NCI-H82 treated with DMSO at 0.1 percent for 48 hours (cell line): ENCODE results near the gene KIAA0513.

ENCODE experiments used
- DNase-seq: peaks from one replicate; lab custom pipeline; 2025; ENCODE audit not compliant: unreplicated experiment; lab: John Stamatoyannopoulos, UW

The KIAA0513 gene

DNA sequence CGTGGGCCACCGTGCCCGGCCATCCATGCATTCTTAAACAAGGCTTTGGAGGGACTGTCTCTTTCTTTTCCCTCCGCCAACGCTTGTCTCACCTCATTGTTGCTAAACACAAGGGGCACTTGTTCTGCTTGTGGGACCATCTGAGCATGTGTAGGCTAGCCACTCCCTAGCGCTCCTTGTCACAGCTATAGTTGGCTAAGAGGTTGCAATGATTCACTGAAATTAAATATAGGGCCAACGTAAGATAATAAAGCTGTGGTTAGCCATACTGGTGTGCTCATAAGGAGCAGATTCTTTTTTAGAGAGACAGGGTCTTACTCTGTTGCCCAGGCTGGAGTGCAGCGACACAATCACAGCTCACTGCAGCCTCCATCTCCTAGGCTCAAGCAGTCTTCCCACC, 41.2 kb downstream of the KIAA0513 start:
- no peak for DNase-seq

DNA sequence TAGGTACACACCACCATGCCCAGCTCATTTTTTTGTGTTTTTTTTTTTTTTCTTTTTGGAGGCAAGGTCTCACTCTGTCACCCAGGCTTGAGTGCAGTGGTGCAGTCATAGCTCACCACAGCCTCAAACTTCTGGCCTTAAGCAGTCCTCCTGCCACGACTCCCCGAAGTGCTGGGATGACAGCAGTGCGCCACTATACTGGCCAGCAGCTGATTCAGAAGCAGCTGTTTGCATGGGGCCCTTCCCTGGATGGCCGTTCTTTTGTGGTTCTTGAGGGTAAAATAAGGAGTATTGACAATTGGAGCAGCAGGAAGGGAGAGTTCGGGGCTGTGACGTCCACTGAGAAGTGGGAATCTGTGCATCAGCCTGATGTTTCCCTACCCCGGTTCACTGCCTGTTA, 41.6 kb downstream of the KIAA0513 start:
- DNase-seq, result no peak

DNA sequence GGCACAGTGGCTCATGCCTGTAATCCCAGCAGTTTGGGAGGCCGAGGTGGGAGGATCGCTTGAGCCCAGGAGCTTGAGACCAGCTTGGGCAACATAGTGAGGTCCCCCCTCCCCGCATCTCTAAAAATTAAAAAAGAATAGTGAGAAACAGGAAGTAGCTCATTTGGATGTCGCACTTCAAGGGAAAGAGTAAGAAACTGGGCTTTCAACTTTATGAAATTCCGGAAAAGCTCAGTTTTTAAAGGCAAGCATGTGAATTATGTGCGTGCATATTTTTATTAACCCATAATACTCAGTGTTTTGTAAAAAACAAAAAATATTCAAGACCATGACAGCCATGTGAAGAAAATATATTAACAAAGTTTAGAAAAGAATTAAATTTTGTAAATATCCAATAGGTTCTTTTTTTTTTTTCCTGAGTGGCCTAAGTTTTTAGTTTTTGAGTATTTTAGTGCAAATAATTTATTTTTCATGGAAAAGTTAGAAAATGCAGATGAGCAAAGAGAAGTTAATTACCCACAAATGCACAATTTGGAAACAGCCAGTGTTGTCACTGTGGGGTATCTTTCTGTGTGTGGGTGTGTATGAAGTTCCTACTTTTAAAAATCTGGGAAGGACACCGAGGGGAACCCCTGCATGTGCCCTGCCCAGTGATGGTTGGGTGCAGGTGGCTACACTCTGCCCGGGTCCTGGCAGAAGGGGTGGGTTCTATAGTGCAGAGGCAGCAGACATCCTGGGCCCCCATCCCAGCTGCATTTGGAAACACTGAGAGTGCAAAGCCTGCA, 44.7 kb downstream of the KIAA0513 start:
- DNase-seq, result no peak

DNA sequence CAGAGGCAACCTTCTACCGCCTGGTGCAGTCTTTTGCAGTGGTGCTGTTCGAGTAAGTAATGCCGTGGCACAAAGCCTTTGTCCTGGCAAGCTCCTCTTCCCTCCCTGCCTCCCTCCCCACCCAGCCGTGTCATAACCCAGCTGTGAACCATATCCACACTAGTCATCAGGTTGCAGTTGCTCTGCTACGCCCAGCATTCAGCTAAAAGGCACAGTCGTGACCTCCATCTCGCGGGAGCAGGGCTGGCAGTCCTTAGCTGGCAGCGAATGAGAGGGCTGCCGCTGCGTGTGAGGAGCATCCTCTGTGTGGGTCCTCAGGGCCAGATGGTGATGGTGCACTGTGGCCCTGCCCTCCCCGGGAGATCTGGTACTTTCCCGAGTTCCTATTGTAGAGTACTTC, 45.4 kb downstream of the KIAA0513 start:
- no peak for DNase-seq

DNA sequence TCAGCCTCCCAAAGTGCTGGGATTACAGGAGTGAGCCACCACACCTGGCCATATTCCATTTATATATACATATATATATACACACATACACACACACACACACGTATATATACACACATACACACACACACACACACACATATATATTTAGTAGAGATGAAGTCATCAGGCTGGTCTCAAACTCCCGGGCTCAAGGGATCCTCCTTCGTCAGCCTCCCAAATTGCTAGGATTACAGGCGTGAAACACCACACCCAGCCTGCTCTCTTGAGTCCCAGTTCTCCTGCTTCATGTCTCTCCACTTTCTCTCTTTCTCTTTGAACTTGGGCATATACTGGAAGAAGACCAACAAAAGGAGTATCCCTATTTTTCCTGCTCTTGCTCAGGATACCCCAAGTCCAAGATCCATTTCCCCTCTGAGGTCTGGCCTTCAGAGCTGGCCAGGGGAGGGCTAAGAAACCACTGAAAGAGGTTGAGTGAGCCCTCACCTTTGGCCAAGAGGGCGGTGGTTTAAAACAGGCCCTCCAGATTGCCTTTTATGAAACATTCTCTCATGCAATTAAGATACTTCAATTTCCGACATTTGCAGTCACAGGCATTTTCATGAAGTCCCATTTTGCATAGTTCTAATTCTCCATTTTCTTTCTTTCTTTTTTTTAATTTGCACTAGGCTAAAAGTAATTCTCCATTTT, 46.8 kb downstream of the KIAA0513 start:
- no peak for DNase-seq

DNA sequence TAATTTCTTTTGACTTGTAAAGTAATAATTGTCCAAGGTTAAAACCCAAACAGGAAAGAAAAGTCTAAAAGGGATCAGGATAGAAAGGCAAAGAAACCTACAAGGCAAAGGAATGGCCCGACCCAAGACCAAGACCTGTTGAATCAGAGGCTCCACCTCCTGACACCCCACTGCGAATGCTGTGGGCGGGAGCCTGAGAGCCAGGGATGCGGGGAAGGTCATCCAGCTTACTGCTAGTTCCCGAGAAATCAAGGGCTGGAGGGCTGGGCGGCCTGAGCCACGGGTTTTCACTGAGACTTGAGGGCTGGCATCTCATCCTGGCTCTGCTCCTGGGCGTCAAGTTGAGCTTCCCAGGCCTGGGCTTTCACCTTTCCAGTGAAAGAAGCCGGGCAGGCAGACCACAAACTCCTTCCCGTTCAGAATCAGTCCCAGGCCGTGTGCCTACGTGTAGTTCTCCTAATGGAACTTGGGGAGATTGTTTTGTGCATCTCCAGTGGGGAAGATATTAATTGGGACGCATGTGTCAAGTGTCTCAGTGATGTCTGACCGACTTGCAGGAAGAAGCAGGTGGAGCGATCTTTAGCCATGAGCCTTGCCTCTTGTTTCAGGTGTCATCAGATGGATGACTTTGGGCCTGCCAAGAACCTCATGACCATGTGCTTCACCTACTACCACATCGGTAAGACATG, 47.8 kb downstream of the KIAA0513 start:
- DNase-seq, result no peak

DNA sequence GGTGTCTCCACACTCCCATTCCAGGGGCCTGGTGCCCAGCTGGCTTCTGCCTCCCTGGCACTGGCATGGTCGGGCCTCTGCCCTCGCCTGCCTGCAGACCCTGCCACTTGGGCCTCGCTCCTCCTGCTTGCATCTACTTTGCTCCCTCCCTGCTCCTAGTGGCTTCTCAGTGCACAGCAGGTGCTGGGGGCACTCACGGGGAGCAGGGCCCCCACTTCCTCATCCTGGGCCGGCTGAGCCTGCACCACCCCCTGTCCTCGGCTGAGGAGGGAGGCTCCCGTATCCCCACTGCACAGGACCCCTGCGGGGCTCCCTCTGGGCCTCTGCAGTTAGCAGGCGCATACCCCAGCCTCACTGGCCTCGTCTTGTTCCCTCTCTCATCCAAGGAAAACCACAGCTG, 49.4 kb downstream of the KIAA0513 start:
- DNase-seq, result no peak

DNA sequence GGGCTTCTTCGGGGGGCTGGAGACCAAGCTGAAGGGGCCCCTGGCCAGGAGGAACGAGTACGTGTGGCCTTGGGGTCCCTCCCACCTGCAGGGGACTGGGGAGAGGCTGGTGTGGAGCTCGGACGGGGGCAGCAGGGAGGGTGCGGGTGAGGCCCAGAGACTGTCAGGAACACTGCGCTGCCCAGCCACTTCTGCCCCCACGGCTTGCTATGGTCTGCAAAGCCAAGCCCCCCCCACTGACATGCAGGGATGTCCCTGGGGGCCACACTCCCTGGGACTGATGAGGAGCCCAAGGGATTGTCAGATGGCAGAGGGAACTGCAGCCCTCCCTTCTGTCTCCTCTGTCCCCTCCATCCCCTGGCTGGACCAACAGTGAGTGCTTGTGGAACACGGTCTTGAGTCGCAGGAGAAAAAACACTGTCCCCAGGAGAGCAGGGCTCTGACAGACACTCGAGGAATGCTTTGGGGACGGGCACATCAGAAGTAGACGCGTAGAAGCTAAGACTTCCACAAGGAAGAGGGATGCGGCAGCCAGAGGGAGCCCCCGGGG, 50.1 kb downstream of the KIAA0513 start:
- no peak for DNase-seq

DNA sequence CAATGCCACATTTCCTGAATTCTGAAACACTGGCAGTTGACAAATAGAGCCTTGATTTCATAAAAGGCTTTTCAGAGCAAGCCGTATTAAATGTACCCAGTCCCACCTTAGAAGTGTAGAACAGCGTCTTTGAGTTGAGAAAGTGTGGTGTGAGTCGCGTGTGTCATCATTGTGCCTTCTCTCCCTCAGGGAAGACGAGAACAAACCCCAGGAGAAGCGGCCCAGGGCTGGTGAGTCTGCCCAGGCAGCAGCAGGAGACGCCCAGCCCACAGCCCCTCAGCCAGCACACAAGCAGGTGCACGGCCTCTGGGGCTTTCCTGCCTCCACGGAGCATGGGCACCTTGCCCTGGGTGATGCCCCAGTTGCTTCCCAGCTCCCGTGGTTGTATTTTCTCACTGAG, 50.6 kb downstream of the KIAA0513 start:
- DNase-seq, result no peak

DNA sequence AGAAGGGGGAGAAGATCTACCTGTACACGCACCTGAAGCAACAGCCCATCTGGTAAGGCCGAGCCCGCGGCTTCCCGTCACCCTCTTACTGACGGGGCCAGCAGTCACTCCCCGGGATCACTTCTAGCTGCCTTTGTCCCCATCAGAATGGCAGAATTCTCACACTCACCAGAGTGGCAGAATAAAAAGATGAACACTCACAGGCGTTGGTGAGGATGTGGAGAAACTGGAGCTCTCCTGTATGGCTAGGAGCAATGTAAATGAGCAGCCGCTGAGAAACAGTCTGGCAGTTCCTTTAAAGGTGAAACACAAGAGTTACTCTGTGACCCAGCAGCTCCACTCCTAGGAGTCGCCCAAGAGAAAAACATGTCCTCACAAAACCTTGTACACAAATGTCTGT, 51.4 kb downstream of the KIAA0513 start:
- no peak for DNase-seq

DNA sequence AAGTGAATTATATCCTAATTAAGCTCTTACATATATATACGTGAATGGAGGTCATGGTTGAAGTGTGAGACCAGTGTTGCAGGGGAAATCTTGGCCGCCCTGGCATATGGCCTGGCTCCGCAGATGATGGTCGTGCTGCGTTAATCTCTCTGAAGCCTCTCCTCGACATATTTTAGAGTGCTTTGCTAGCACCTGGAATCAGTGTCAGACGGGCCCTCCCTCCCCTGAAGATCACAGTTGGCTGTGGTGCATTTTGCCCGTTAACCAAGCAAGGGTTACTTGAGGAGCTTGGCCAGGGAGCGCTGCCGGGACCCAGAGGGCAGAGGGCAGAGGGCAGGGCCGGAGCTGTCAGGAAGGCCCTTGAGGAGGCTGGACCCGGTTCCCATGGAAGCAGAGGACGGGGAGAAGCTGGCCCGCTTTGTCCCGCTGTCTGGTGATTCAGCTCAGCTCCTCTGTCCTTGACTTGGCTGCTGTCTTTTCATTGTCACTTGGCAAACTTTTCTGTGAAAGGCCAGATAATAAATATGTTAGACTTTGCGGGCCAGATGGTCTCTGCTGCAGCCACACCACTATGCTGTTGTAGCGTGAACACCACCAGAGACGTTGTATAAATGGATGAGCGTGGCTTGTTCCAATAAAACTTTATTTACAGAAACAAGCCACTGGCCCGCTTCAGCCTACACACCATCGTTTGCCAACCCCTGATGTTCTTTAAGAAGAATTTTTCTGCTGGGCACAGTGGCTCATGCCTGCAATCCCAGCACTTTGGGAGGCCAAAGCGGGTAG, 52.4 kb downstream of the KIAA0513 start:
- DNase-seq, result peak; percentile 55

DNA sequence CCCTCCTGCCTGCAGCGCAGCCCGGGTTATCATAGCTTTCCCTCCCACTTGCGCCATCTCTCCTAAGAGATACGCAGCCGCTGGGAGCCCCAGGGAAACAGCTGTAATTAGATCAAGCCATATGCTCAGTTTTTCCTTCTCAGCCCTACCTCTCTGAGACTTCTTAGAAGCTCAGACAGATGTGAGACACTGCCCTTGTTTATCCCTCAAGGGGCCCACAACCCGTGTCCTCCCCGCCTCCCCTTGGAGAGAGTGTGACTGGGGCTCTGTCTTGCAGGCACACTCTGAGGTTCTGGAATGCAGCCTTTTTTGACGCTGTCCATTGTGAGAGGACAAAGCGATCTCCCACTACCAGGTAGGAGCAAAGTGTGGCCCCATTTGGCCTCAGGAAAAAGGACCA, 53.4 kb downstream of the KIAA0513 start:
- DNase-seq, result peak; percentile 90

DNA sequence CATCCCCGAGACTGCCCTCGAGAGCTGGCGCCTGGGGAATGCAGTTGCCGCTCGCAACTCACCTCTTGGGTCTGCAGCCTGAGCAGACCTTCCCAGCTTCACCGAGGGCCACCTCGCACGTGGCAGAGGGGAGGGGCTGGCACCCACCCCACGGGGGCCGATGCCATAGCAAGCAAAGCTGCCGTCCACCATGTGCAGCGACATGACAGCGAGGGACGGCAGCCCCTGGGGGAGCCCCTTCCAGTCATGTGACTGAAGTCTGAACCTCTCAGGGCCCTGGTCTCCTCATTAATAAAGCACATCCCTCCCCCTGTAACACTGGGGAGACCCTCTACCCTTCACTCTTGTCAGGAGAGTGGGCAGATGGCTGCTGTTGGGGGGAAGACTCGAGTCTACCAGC, 54.2 kb downstream of the KIAA0513 start:
- no peak for DNase-seq

DNA sequence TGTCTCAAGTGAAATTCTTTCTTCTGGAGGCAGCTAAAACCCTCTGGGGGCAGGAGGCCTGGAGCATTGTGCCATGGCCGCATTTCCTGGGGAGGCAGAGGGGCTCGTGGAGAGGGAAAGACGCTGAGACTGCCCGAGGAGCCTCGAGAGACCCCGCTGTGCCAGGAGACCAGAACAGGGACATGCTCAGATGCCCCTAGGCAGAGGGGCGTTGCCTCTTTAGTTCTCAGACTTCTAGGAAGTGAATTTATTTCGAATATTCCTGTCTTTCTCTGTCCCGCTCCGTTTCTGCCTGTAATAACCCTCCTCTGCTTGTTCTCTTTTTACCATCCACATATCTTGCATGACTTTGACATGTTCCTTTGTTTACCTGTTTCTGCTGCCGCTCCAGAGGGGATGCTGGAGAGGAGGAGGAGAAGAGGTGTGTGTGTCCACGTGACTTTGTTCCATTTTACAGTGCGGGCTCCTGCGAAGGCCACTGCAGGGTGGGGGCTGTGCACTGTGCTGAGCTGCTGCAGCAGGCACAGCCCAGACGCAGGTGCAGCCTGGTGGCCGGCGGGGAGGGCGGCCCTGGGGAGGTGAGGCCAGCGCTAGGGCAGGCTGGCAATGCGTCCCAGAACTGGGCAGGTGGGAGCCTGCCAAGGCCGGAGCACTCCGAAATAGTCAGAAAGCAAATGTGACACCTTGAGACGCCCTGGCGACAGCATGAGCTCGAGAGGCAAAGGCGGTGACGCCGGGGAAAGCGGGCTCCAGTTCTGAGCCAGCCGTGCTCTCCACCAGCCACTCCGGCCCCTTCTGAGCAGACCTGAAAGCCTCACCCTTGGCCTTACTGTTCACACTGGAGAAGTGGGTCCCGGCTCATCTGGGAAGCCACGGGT, 54.8 kb downstream of the KIAA0513 start:
- DNase-seq, result no peak

DNA sequence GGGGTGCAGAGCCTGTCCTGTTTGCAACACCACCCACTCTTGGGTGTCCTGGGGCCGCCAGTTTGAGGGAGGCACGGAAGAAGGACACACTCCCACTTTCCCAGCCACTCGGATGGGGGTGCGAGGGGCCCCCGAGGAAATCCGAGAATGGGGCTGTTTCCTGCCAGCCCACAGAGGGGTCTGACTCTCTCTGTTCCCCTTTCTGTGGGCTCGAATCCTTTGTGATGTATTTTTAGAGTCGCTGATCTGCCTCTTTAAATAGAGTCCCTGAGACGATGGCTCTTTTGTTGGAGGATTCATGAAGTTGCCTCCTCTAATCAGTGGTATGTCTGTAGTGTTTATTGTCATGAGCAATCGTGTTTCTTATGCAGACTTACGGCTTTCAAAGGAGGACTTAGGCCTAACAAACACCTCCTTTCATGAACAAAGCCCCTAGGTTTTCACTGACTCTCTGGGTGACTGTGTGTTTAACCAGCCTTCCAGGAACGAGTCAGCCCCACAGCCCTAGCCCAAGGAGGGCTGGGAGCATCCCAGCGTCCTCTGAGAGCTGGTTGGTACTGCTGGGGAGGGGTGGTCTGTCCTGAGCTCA, 55.5 kb downstream of the KIAA0513 start:
- DNase-seq, result no peak

DNA sequence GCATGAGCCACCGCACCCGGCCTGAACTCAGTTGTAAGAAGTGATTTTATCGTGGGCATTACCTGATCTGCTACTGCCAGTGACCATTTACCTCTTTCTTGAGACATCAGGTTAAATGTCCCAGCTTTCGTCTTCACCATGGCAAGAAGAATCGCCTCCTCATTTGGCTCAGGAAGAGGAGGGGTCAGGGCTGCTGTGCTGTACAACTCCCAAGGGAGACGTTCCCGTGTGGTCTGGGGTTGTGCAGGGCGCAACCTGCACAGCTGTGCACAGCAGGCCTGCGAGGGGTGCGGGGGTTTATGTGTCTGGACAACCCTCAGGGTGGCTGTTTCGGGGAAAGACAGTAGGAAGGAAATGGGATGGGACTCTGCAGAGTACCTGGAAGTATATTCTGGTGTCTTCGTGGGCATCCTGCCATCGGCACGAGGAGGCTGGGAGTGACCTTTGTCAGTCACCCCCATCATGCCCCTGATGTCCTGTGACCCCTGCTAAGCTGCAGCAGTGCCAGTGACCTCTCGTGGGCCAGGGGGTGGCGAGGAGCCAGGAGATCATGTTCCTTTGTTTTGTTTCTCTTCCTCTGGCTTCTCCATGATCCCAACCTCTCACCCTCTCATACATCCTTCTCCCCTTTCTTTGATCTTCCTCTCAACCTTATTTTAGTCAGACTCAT, 57.4 kb downstream of the KIAA0513 start:
- no peak for DNase-seq

DNA sequence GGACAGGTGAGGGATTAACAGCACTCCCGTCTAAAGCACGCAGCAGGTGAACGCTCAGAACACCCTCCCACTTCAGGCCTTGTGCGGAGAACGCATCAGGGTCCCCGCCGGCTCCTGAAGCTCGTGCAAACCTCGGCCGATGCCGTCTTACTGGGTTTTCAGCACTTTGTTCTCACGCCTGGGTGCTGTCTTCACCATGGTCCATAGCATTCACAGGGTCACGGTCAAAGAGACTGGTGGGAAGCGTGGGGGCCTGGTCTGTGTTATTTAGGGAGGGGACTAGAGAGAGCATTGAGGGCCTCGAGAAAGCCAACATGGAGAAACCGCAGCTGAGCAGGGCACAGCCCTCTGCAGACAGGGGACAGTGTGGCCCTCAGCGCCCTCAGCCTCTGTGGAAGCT, 58.1 kb downstream of the KIAA0513 start:
- no peak for DNase-seq

DNA sequence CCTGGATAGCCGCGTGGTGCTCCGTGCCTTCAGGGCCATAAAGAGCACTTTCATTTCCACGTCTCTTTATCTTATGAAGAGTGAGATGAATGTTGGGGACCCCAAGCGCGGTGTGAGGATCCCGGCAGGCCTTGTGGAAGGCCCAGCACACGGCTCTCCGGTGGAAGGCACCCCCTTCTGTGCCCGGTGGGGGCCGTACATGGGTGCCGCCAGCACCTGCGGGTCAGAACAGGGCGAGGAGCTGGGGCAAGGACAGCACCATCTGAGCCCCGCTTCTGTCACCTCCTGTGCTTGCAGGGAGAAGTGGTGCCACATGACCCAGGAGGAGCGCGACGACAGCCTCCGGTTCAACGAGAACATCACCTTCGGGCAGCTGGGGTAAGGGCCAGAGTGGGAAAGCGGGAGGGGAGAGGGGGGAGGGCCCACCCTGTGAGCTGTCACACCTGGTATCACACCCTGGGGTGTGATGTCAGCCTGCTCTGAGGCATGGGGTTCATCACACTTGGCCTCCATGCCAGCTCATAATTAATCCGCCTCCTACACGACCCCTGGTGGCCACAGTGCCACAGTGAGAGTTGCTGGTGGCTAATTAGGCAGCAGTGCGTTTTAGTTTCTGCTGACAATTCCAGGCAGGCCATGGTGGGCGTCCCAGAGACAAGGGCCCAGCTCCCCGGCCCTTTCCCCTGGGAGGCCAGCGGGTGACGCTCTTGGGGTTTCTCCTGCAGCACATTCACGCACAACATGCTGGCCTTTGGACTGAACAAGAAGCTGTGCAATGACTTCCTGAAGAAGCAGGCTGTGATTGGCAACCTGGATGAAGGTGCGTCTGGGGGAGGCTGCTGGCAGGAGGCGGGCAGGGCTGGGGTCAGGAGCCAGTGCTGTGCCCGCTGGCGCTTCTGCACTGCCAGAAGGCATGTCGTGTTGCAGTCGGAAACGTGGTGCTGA, 59.0 kb downstream of the KIAA0513 start:
- peak; percentile 13 for DNase-seq
